Astrocyte (in vitro differentiated cells and primary cell): ENCODE measurements around the gene MPC1L.

ENCODE experiments used
- EZH2 ChIP-seq: IDR thresholded peaks from 2 replicates; pipeline ENCODE4 v1.6.1; 2012; ENCODE audit warnings: mild to moderate bottlenecking, low read length, inconsistent platforms; ENCODE audit not compliant: insufficient read depth
- TF ChIP-seq, protein P1 (sequence below): IDR thresholded peaks from 2 replicates; pipeline ENCODE4 v1.5.1; 2011; ENCODE audit warnings: low read depth, mild to moderate bottlenecking, inconsistent platforms, low read length, moderate library complexity; ENCODE audit not compliant: insufficient read depth

DNA sequence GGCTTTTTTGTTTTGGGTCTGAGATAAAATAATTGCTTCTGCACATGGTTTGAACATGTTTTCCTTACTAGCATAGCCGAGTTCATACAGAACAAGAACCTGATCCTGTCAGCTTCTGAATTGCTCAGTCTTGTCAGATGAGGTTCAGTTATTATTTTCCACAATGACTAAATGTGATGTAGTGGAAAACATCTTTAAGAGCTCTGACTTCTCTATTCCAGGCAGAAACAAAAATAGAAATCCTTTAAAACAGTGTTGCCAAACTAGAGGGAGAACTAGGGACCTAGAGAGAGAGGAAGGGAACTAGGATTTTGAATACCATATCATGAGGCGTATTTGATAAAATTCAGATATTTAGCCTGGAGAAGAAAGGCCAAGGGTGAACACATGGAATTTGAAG lies 40.4 kb upstream of the MPC1L start:
- TF ChIP-seq, protein P1, sequence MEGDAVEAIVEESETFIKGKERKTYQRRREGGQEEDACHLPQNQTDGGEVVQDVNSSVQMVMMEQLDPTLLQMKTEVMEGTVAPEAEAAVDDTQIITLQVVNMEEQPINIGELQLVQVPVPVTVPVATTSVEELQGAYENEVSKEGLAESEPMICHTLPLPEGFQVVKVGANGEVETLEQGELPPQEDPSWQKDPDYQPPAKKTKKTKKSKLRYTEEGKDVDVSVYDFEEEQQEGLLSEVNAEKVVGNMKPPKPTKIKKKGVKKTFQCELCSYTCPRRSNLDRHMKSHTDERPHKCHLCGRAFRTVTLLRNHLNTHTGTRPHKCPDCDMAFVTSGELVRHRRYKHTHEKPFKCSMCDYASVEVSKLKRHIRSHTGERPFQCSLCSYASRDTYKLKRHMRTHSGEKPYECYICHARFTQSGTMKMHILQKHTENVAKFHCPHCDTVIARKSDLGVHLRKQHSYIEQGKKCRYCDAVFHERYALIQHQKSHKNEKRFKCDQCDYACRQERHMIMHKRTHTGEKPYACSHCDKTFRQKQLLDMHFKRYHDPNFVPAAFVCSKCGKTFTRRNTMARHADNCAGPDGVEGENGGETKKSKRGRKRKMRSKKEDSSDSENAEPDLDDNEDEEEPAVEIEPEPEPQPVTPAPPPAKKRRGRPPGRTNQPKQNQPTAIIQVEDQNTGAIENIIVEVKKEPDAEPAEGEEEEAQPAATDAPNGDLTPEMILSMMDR, result no peak
- no peak for TF ChIP-seq EZH2
